Stimulated activated CD8-positive, alpha-beta memory T cell treated with anti-CD3 and anti-CD28 coated beads, Interleukin-7, amount 100 ng/mL, for 24 hours (primary cell): ENCODE measurements around the gene SPATA31D1.
"Not testable (repeated sequence)": the region's sequence is repeated elsewhere in the genome, so short reads cannot be mapped to it uniquely, and the experiment has no call there.

Source experiments
- DNase-seq: peaks from one replicate; pipeline ENCODE4 v3.0.0-alpha.2; 2020; ENCODE audit warnings: low read depth

The SPATA31D1 gene

DNA sequence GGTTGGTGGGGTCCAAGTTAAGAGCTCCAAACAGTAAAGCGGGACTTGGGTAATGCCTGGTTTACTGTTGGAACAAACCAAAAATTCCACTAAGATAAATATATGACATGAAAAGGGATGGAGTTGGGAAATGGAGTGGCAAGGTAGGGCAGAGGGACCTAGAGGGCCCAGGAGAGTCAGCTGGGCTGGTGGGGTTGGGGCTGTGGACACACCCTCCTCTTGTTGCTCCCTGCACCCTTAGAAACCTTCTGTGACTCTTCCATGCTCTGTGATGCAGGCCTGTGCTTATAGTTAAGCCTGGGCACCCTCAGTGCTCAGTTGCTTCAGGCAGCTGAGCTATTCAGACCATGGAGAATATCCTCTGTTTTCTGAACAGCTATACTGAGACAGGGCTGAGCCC lies at the start of gene SPATA31D1:
TSS of gene SPATA31D1 (plus strand) at position 301 of the 400 bp plus-strand sequence. CDS start at position 348, 47 bp downstream.
- DNase-seq, result not testable (repeated sequence)

DNA sequence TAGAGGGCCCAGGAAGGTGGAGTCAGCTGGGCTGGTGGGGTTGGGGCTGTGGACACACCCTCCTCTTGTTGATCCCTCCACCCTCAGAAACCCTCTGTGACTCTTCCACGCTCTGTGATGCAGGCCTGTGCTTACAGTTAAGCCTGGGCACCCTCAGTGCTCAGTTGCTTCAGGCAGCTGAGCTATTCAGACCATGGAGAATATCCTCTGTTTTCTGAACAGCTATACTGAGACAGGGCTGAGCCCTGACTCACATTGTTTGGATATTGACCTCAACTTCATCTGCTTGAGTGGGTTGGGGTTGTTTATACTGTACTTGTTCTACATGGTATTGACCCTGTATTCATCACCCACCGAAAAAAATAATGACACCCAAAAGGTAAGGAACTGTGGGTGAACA lies 45.2 kb upstream of the SPATA31D1 start, which contains the start of gene SPATA31D3:
TSS of gene SPATA31D3 (plus strand) at position 108 of the 400 bp plus-strand sequence. CDS start at position 194, 86 bp downstream.
- not testable (repeated sequence) for DNase-seq

DNA sequence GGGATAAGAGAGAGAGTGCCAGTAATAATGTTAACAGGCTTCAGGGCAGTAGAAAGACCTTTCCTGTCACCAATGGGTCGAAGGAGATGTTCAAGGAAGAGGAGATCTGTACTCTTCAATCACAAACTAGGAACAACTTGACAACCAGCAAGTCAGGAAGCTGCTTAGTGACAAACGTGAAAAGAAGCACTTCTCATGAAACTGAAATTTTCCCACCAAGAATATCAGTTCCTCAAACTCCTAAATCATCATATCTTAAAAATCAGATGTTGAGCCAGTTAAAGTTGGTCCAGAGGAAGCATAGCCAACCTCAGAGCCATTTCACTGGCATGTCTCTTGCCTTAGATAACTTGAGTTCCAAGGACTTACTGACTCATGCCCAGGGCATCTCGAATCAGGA lies 39.9 kb upstream of the SPATA31D1 start:
- not testable (repeated sequence) for DNase-seq

DNA sequence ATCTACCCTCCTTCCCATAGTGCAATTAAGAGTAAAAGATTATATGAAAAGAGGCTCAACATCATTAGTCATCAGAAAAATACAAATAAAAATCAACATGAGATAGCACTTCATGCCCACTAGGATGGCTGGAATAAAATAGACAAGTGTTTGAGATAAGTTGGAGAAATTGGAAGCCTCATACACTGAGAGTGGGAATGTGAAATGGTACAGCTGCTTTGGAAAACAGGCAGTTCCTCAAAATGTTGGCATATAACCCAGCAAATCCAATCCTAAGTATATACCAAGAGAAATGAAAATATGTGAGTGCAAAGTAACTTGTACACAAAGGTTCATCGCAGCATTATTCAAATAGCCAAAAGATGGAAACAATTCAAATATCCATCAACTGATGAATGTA lies 35.5 kb upstream of the SPATA31D1 start:
- DNase-seq, result no peak

DNA sequence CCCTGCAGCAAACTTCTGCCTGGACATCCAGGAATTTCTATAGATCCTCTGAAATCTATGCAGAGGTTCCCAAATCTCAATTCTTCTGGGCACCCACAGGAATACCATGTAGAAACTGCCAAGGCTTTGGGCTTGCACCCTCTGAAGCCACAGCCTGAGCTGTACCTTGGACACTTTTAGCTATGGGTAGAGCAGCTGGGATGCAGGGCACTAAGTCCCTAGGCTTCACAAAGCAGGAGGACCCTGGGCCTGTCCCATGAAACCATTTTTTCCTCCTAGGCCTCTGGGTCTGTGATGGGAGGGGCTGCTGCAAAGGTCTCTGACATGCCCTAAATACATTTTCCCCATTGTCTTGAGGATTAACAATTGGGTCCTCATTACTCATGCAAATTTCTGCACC lies 32.9 kb upstream of the SPATA31D1 start:
- DNase-seq, result no peak

DNA sequence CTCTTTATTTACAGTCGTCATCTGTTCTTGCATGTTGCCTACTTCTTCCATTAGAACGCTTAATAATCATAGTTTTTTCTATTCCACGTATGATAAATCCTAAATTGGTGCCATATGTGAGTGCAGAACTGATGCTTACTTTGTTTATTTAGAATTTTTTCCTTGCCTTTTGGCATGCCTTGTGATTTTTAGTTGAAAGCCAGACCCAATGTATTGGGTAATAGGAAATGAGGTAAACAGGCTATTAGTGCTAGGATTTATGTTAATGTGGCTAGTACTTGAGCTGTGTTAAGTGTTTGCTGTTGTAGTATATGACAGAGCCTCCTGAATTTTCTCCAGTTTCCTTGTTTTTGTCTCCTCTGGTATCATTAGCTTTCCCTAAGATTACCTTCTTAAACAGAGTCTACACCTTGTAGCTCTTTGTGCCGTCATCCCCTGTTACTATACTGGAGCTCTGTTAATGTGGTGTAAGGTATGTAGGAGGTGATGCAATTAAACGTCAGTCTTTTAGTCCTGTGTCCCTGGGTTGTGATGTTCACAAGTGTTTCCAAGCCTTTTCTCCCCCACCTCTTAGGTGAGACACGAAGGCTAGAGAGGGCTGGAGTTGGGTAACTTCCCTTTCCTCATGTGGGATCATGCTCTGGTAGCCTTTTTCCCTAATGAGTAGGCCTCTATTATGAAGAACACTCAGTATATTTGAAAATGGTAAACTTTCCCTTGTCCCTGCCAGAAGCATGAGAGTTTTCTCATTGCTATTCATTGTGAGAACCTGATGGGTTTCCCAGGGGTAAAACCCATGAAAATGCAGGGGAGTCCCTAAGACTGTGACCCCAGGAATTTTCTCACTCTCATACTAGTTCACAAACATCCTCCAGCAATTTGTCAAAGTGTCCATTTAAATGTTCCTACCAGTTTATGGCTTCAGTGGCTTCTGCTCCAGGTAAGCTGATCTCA lies 24.1 kb upstream of the SPATA31D1 start:
- DNase-seq, result no peak

DNA sequence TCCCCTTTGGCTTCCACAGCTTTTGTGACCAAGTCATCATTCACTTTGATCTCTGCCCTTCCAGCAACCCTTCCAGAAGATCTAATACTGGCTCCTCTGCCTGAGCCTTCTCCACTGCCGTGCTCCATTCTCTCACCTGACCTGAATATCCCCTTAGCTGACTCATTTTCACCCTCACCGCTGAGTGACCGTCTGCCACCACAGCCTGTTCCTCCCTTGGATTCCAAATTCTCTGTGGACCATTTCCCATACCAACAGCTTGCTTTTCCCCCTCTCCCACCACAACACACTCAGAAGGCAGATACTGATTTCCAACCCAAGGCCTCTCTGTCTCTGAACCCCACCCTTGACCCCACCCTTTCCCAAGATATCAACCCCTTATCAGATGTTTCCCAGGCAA lies 20.5 kb upstream of the SPATA31D1 start:
- DNase-seq, result no peak

DNA sequence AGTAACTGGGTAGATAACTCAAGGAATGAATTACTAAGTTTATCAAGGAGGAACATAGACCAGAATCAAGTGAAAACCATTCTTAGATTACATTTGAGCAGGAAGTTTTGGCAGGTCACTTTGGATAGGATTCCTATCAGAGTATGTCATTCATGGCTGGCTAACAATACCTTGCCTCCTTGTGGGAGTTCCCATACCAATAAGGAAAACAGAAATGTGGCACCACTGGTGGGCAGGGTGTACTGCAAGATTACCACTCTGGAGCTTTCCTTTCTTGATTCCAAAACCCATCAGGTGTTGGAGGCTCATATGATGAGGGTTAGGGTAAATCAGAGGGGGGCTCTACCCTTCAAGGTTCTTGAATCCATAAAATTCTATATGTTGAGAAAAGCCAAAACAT lies 18.6 kb upstream of the SPATA31D1 start:
- no peak for DNase-seq

DNA sequence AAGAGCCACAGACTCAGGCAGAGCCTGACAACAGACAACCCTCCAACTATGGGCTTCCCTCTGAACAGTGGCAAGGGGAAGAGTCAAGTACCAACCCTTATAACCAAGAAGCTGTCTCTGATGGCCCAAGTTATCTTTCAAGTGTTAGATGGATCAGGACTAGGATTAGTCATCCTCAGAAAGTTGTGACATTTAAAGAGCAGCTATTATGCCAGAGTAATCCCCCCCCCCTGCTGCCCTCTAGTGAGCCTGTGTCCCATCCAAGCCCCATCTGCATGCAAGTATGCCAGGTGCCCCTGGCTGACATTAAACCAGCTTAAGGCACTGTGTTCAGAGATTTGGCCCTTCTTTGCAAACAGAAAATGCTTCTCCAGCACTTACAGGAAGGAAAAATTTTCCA lies 16.8 kb upstream of the SPATA31D1 start:
- no peak for DNase-seq

DNA sequence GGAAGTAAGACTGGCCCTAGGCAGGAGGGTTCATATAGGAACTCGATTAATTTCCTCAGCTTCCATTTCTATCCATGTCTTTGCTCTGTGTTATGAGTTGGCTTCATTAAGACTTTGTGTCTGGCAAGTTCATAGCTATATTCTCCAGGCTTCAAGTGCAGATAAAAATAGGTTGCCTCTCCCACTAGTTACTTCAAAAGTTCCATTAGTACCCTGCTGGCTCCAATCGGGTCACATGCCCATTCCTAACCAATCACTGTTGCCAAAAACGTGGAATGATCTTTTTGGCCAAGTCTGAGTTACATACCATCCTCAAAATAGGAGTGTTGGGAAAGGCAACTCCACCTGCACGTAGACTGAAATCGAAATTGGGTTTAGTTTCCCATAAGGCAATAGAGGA lies 13.8 kb upstream of the SPATA31D1 start:
- DNase-seq, result no peak

DNA sequence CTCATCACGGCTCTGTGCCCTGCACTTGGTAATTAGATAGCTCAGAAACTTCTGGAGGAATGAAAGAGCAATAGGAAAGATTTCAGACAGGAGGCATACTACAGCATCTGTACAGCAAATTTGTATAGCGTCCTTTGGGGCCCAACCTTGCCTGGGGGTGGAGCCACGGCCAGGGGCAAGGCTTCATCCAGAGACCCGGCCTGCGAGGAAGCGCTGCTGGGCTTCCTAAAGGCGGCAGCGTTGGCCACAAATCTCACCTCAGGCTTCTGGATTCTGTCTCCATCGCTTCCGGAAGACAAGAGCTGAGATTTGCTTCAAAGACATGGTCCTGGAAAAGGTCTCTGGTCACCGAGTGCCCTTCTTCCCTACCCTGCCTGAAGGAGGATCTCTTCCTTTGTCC lies 12.2 kb upstream of the SPATA31D1 start:
- no peak for DNase-seq

DNA sequence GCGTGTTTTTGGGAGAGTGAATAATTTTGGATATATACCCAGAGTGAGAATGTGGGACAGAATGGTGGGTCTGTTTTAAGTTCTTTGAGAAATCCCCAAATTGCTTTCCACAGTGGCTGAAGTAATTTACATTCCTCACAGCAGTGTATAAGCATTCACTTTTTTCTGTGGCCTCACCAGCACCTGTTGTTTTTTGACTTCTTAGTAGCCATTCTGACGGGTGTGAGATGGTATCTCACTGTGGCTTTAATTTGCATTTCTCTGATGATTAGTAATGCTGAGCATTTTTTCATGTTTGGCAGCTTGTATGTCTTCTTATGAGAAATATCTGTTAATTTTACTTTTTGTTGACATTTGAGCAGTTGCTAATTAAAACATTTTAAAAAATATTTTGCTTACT lies 9.4 kb upstream of the SPATA31D1 start:
- no peak for DNase-seq

DNA sequence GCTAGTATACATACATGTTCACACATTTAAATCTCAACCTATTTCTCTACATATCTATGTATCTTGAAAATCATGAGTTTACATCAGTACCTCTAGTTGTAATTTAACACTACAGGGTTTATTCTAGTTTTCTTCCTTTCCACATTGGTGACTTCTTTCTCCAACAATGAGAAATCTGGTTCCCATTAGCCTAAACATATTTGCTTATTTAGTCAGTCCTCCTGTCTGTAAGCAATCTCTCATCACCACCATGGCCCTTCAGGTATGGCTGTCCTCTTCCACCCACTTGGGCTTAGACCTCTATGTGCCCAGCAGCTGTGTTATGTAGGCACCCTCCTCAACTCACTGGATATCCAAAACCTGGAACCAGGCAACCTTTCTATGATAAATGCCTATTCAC lies 8.0 kb upstream of the SPATA31D1 start:
- DNase-seq, result no peak

DNA sequence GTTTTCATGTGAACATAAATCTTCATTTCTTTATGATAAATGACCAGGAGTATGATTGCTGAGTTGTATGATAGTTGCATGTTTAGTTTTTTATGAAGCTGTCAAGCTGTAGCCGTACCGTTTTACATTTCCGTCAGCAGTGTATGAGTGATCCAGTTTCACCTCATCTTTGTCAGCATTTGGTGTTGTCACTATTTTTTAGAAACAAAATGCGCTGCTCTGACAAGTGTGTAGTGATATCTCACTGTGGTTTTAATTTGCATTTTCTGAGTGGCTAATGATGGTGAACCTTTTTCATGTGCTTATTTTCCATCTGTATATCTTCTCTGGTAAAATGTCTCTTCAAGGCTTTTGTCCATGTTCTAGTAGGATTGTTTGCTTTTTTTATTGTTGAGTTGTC lies 6.7 kb upstream of the SPATA31D1 start:
- no peak for DNase-seq

DNA sequence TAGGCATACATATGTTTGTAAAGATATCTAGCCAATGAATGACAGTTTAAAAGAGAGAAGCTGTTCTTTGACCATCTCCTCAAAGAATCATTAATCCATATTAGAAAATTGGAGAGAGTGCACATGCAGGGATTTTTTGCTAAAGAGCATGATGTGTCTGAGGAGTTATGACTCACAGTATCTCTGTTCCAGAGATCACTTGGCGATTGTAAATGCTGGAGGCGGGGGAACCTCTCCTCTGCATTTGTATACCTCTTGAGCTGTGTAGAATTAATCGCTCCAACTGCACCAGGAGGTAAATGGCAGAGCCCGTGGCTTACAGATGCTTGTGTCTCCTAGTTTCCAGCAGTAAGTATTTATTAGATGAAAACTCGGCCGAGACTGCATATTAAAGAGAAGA lies 3.6 kb upstream of the SPATA31D1 start:
- DNase-seq, result no peak

DNA sequence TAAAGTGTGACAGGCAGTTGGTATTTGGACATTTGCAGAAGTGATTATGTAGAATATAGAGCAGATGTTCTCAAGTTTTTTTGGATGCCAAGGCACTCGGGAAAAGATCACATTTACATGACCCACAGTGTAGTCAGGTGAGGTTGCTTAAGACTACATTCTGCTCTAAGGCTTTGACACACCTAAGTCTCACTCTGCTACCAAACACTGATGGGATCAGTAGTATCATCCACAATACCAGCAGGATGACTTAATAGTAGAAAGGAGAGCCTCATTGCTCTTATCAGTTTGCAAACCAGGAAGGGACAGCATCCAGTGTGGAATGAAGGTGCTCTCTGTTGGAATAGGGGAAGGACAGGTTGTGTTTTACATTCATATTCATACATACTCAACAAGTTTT lies 2.5 kb upstream of the SPATA31D1 start:
- no peak for DNase-seq

DNA sequence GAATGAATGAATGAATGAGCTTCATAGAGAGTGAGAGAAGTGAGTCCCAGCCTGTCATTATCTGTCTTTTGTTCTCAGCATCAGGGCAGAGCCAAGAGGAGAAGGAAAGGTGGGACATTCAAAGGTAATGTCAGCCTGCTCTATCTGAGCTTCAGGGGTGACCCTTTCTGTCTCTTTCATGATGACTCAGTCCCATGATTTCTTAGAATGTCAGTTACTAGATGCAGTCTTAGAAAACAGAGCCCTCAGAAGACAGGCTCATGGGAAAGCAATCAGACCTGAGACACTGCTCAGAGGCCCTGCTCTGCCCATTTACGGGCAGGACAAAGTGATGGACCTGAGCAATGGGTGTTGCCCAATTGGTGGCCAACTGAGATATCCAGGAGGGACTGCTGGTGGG lies 1.1 kb downstream of the SPATA31D1 start:
- DNase-seq, result no peak

DNA sequence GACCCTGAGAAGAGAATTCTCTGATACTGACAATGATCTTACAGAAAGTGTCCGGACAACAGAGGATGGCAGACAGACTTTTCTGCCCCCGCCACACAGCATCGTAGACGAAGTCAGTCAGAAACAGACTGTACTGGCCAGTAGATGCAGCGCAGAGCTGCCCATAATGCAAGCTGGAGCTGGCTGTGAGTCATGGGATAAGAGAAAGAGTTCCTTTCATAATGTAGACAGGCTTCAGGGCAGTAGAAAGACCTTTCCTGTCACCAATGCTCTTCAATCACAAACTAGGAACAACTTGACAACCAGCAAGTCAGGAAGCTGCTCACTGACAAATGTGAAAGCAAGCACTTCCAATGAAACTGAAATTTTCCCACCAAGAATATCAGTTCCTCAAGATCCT lies 5.1 kb downstream of the SPATA31D1 start:
- DNase-seq, result no peak

DNA sequence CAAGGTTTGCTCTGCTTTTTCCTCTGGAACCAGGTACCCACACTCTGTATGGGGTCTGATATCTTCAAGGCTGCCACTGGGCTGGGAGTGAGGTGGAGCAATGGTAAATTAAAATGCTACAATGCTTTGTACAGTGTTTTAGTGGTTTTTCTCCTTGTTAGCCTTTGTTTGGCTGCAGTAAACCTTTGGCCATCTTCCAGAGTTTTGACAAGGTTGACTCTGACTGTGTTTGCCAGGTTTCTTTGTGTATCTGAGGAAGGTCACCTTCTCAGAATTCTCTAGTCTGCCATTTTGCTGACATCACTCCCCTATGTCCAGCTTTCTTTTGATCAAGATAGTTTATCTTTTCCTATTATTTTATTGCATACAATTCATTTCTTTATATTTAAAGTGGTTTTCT lies 11.2 kb downstream of the SPATA31D1 start:
- DNase-seq, result no peak

DNA sequence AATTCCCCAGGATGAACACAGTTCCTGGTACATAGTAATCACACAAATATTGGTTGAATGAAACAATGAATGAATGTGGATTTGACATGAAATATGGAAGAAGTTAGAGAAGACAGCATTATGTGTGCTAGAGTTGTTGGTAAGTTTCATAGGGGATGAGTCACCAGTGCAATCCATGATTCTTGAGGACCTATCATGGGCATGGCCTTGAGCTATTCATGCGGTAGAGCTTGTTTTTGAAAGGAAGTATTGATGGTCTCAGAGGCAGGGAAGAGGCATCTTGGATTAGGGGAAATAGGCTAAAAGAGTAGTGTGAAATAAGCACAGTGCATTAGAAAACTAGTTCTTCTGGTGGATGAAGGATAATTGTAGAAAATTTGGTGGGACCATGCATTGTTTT lies 22.1 kb downstream of the SPATA31D1 start:
- no peak for DNase-seq

DNA sequence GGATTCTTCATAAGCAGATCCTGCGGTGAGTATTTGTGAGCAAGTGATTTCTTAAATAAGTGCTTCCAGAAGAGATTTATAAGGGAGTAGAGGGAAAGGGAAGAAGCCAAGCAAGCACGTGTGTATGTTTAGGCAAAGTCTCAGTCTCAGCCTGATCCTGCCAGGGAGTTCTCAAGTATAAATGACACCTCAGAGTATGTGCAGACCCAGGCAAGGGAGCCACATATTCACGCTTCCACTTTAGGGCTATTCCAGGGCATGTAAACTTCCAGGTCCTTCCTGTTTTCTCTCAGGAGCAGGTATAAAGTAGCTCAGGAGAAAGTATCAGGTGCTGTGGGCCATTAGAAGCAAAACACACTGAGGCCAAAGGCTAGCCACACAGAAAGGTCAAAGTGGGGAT lies 22.6 kb downstream of the SPATA31D1 start:
- DNase-seq, result no peak

DNA sequence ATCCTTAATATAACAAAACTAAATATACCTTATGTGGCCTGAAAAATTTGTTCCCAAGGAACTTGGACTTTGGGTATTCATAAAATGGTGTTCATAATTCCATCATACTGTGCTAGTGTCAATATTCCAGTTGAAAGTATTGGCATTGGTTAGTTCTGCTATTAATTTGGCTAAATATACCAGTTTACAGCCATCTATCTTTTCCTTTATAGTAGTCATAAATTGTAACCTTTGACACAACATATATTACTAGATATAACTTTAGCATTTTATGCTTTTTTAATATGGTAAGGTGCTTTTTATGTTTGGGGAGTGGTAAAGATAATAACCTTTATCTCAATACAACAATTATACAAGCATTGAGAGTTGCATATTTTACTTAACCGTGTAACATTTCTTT lies 23.7 kb downstream of the SPATA31D1 start:
- no peak for DNase-seq

DNA sequence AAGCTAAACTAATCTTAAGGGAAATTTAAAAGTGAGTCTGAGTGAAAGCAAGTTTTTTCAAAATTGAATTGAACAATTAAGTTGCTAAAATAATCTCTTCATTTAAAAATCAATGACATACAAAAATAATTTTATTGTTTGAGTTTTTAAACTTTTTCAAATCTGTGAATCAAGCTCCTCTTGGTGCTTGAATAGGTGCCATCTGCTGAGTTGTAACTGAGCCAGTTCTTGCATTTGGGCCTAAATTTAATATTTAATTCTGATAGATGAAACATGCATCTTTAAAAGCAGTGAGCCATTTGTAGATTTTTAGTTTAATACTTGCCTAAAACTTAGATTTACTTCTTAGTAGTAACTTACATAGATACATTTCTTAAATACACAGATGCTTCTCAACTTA lies 31.8 kb downstream of the SPATA31D1 start:
- no peak for DNase-seq

DNA sequence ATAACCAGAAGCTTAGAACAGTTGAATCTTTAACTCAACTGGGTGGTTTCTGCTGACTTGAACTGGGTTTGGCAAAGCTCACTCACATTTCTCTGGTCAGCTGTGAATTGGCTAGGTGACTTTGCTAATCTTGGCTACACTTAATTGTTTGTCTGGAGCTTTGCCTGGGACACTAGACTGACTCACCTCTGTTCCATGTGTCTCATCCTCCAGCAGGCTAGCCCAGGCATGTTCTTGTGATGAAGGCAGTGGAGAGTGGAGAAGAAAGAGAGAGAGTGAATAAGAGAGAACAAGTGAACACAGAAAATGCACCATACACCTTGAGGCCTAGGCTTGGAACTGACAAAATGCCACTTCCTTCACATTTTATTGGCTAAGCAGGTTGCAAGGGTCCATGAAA lies 32.6 kb downstream of the SPATA31D1 start:
- DNase-seq, result no peak
